Loucy (cell line): ENCODE measurements around the gene ZNF516.

Source experiments
- EZH2phosphoT487 ChIP-seq: fragments of 200-600 bp; IDR thresholded peaks from 2 replicates; pipeline ENCODE4 v1.6.1; 2018; ENCODE audit warnings: antibody characterized with exemption, mild to moderate bottlenecking, moderate library complexity, borderline replicate concordance
- TF ChIP-seq, protein P1 (sequence below): fragments of 200-600 bp; sonication (generic); conservative IDR thresholded peaks from 2 replicates; pipeline ENCODE4 v1.5.1; 2014; ENCODE audit warnings: mild to moderate bottlenecking, antibody characterized with exemption, low read length

- TF ChIP-seq, protein P1, sequence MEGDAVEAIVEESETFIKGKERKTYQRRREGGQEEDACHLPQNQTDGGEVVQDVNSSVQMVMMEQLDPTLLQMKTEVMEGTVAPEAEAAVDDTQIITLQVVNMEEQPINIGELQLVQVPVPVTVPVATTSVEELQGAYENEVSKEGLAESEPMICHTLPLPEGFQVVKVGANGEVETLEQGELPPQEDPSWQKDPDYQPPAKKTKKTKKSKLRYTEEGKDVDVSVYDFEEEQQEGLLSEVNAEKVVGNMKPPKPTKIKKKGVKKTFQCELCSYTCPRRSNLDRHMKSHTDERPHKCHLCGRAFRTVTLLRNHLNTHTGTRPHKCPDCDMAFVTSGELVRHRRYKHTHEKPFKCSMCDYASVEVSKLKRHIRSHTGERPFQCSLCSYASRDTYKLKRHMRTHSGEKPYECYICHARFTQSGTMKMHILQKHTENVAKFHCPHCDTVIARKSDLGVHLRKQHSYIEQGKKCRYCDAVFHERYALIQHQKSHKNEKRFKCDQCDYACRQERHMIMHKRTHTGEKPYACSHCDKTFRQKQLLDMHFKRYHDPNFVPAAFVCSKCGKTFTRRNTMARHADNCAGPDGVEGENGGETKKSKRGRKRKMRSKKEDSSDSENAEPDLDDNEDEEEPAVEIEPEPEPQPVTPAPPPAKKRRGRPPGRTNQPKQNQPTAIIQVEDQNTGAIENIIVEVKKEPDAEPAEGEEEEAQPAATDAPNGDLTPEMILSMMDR: no peak
- TF ChIP-seq EZH2phosphoT487: no peak
Observed at GRCh38 chr18:76338619-76339245, 156.3 kb downstream of the ZNF516 start.
